SU-DHL-6 (cell line): ENCODE measurements around the gene PLD5.

ENCODE experiments used
- H2AFZ ChIP-seq: fragments of 200-600 bp; sonication (generic); 2 replicates; pipeline ENCODE4 v1.6.1; 2014; ENCODE audit warnings: low read depth, mild to moderate bottlenecking, moderate library complexity, mixed read lengths, antibody characterized with exemption, low read length; ENCODE audit not compliant: severe bottlenecking
- H3F3A ChIP-seq: fragments of 200-600 bp; shearing (Covaris generic); 2 replicates; pipeline ENCODE4 v1.6.0; 2016; ENCODE audit warnings: antibody characterized with exemption, mild to moderate bottlenecking; ENCODE audit not compliant: insufficient read depth
- H3K27ac ChIP-seq: fragments of 200-600 bp; sonication (generic); 2 replicates; pipeline ENCODE4 v1.5.1; 2016; ENCODE audit warnings: low read depth, mild to moderate bottlenecking, low read length, moderate library complexity, mixed read lengths
- H3K27me3 ChIP-seq: fragments of 200-600 bp; sonication (generic), shearing (Covaris generic); 2 replicates; pipeline ENCODE4 v1.6.0; 2014; ENCODE audit warnings: mild to moderate bottlenecking, low read length
- H3K36me3 ChIP-seq: fragments of 200-600 bp; sonication (generic); 2 replicates; pipeline ENCODE4 v1.6.1; 2014; ENCODE audit warnings: mild to moderate bottlenecking, low read length, mixed read lengths
- H3K4me2 ChIP-seq: fragments of 300-600, 200-600 bp; shearing (Covaris generic), sonication (generic); 2 replicates; pipeline ENCODE4 v1.6.0; 2014; ENCODE audit warnings: low read length, low read depth, mild to moderate bottlenecking; ENCODE audit not compliant: poor library complexity, severe bottlenecking
- H3K4me3 ChIP-seq: fragments of 200-600 bp; sonication (generic); 2 replicates; pipeline ENCODE4 v1.5.1; 2014; ENCODE audit warnings: antibody characterized with exemption, low read length, mild to moderate bottlenecking, mixed read lengths; ENCODE audit not compliant: insufficient read depth, poor library complexity, severe bottlenecking
- H3K79me2 ChIP-seq: fragments of 200-600 bp; sonication (generic); 2 replicates; pipeline ENCODE4 v1.6.1; 2014; ENCODE audit warnings: mild to moderate bottlenecking, low read length, moderate library complexity; ENCODE audit not compliant: insufficient read depth
- H3K9ac ChIP-seq: fragments of 200-600 bp; sonication (generic); 2 replicates; pipeline ENCODE4 v1.7.0; 2014; ENCODE audit warnings: mild to moderate bottlenecking, low read length
- H3K9me2 ChIP-seq: fragments of 200-600 bp; sonication (generic); replicated peaks from 2 replicates; pipeline ENCODE4 v1.6.1; 2014; ENCODE audit warnings: low read length; ENCODE audit not compliant: insufficient read depth
- H3K9me3 ChIP-seq: fragments of 200-600 bp; sonication (generic); 2 replicates; pipeline ENCODE4 v1.6.1; 2014; ENCODE audit warnings: low read length, mixed read lengths; ENCODE audit not compliant: insufficient read depth
- H4K20me1 ChIP-seq: fragments of 200-600 bp; sonication (generic); 2 replicates; pipeline ENCODE4 v1.6.1; 2014; ENCODE audit warnings: low read depth, mild to moderate bottlenecking, antibody characterized with exemption, low read length, moderate library complexity, mixed read lengths
- EZH2phosphoT487 ChIP-seq: fragments of 200-600 bp; sonication (generic), shearing (Covaris generic); conservative IDR thresholded peaks from 2 replicates; pipeline ENCODE4 v1.6.1; 2018; ENCODE audit warnings: mild to moderate bottlenecking, antibody characterized with exemption, low read length, moderate library complexity, mixed read lengths
- TF ChIP-seq, protein P1 (sequence below): fragments of 200-600 bp; sonication (generic); IDR thresholded peaks from one replicate; pipeline ENCODE4 v1.5.1; 2017; ENCODE audit warnings: antibody characterized with exemption, mild to moderate bottlenecking, low read length, moderate library complexity; ENCODE audit not compliant: insufficient read depth, poor library complexity, severe bottlenecking

Gene PLD5

DNA sequence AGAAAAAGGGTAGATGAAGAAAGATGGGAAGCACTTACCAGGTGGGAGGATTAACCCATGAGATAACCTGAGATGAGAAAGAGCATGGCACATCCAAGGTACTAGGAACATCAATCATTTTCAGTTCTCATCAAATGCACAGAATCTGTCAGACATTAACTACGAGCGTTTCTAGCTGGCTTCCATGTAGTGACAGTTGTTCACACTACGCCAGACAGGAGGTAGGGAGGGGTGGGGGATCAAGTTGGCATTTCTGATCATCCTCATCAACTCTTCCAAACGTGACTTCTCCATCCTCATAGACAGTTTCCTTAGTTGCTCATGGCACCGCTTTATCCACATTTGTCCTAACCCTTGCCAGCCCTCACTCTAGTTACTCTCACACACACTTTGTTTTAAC, 120.2 kb downstream of the PLD5 start:
- no peak overlapping the region for H3K4me3 ChIP-seq
- TF ChIP-seq EZH2phosphoT487 = no peak
- TF ChIP-seq, protein P1, sequence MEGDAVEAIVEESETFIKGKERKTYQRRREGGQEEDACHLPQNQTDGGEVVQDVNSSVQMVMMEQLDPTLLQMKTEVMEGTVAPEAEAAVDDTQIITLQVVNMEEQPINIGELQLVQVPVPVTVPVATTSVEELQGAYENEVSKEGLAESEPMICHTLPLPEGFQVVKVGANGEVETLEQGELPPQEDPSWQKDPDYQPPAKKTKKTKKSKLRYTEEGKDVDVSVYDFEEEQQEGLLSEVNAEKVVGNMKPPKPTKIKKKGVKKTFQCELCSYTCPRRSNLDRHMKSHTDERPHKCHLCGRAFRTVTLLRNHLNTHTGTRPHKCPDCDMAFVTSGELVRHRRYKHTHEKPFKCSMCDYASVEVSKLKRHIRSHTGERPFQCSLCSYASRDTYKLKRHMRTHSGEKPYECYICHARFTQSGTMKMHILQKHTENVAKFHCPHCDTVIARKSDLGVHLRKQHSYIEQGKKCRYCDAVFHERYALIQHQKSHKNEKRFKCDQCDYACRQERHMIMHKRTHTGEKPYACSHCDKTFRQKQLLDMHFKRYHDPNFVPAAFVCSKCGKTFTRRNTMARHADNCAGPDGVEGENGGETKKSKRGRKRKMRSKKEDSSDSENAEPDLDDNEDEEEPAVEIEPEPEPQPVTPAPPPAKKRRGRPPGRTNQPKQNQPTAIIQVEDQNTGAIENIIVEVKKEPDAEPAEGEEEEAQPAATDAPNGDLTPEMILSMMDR = no peak

DNA sequence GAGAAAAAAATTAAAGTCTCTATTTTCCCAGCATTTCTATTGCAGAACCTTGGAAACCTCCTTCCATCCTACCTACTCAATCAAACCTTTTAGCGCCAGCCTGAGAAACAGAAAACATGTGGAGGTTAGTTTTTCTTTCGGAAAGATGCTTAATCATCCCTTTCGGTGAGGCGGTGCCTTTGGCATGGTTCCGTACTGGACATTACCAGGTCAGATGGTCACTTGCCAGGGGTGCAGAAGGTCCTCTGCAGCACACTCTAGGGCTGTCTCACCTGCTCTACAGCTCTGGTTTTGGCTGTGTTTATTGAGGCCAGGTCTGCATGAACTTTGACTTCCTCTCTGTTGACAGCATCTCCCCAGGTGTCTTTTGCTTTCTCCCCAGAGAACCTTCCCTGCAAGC, 121.5 kb downstream of the PLD5 start:
- H3K27me3 ChIP-seq = no peaks in the 10 kb centered on the region
- H2AFZ ChIP-seq = no peak overlapping the region
- no peaks in the 10 kb centered on the region for H3K9me2 ChIP-seq
- no peak overlapping the region for H3K27ac ChIP-seq
- no peaks in the 10 kb centered on the region for H3K36me3 ChIP-seq
- TF ChIP-seq, protein P1 = no peak
- no peak for TF ChIP-seq EZH2phosphoT487
- no peaks in the 10 kb centered on the region for H3K9me3 ChIP-seq
- no peaks in the 10 kb centered on the region for H3K79me2 ChIP-seq
- H3K9ac ChIP-seq = no peak overlapping the region
- H3K4me2 ChIP-seq = no peak overlapping the region
- H4K20me1 ChIP-seq = no peaks in the 10 kb centered on the region
- no peaks in the 10 kb centered on the region for H3F3A ChIP-seq
- H3K4me3 ChIP-seq = no peak overlapping the region

More for the DNA sequence above, 120.2 kb downstream of the PLD5 start:
- Histone ChIP-seq H2AFZ (no peak overlapping the region), H3K79me2 (no peaks in the 10 kb centered on the region), H3K36me3 (no peaks in the 10 kb centered on the region), H3K27ac (no peak overlapping the region), H3K9me2 (no peaks in the 10 kb centered on the region), H3F3A (no peaks in the 10 kb centered on the region), H3K9me3 (no peaks in the 10 kb centered on the region), H3K27me3 (no peaks in the 10 kb centered on the region), H3K4me2 (no peak overlapping the region), H4K20me1 (no peaks in the 10 kb centered on the region), H3K9ac (no peak overlapping the region)

DNA sequence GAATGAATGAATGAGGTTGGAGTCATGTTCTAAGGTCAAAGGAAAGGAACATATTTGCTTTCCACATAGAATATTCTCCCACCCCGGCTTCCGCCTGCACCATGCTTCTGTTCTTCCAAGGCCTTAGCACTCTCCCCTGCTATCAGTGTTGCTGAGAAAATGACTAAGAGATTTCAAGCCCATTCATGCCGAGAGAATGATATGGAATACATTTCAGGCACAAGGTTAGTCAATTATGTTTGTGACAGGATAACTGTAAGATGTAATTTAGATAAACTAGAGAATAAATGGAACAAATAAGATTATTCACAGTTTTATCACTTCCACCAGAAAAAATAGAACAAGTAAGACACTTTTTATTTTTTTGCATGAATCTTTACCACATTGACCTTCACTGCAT, 122.6 kb downstream of the PLD5 start:
- TF ChIP-seq, protein P1 = no peak
- no peak for TF ChIP-seq EZH2phosphoT487
- Histone ChIP-seq H4K20me1 (no peaks in the 10 kb centered on the region), H3K9me3 (no peaks in the 10 kb centered on the region), H3K9ac (no peak overlapping the region), H3K4me3 (no peak overlapping the region), H3K4me2 (no peak overlapping the region), H3K27me3 (no peaks in the 10 kb centered on the region), H3K36me3 (no peaks in the 10 kb centered on the region), H3K27ac (no peak overlapping the region), H3F3A (no peaks in the 10 kb centered on the region), H2AFZ (no peak overlapping the region), H3K79me2 (no peaks in the 10 kb centered on the region), H3K9me2 (no peaks in the 10 kb centered on the region)
